HG03442 (cell line): ENCODE results near the gene SLC6A3.
A peak's percentile ranks its signal among the peaks of the same experiment; 100 is the strongest.

Experiments used
- ATAC-seq: cut with Tn5 transposase; IDR thresholded peaks from one replicate; pipeline ENCODE4 v1.9.1; 2021; ENCODE audit warnings: mild to moderate bottlenecking, moderate library complexity; ENCODE audit not compliant: unreplicated experiment

SLC6A3 gene

GRCh38 chr5:1445313-1445688 is at the start of gene SLC6A3:
SLC6A3 (minus strand) TSS chr5:1445440; CDS start chr5:1443197, 2,243 bp downstream.
- no peak for ATAC-seq

DNA sequence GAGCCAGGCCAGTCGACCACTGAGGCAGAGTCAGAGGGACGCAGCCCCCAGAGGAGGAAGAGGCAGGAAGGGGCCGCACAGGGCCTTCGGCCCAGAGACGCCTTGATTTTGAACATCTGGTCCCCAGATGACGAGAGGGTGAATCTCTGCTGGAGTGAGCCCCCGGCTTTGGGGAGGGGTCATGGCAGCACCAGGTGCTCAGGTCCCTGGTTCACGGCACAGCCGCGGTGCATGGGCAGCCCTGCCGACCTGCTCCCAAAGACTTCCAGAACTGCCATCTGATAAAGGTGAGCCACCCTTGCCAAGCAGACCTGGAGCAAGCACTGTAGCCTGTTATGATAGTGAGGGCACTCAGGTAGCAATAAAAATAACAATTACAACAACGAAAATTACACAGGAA is 48.7 kb upstream of the SLC6A3 start:
- ATAC-seq = no peak

- ATAC-seq = no peak
Observed at GRCh38 chr5:1493413-1493812, 48.2 kb upstream of the SLC6A3 start.

DNA sequence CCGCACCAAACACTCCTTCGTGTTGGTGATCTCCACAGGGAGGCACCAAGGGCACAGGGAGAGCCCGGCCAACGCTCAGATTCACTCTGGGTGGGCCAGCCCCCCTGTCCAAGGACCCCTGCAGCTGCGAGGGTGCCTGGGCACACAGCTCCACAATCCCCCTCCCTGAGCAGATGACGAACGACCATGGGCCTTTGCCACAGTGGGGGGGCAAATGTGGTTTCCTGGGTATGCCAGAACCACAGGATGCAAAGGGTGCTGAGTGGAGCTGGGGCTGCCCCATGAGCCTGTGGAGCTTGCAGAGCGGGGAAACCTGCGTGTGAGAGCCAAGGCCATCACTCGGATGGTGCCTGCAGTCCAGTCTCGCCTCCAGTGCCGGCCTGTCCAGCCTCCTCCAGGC is 47.5 kb upstream of the SLC6A3 start:
- no peak for ATAC-seq

DNA sequence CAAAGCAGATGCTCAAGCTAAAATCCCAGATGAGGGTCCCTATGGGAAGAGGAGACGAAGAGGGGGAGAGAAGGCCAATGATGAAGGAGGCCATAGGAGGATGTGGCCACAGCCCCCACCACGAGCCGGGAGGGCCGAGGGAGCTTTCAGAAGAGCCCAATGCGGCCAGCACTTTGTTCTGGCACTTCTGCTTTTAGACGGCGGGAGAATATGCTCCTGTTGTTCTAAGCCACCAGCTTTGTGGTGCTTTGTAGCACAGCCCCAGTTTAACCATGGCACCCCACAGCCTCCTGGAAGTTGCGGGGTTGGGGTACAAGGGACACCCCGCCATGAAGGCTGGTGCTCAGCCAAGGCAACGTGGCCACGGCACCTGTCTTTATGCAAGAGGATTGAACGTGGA is 45.1 kb upstream of the SLC6A3 start:
- ATAC-seq = no peak

DNA sequence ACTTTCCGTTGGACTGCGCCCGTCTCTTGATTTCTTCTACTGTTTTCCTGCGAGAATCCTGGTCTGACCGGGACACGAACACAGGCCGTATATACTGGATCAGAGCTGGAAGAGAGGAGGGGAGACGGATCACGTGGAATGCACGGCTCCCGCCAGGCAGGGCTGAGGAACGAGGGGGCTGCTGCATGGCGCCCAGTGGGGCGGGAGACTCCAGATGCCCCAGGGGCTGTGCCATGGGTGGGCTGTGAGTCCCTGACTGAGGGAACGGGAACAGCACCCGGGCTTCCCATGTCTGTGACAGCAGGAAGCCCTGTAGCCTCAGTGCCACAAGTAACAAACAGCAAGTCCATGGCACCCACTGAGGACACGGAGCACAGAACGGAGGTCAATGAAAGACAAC is 44.5 kb upstream of the SLC6A3 start:
- ATAC-seq = no peak

GRCh38 chr5:1488882-1489680 is 43.8 kb upstream of the SLC6A3 start:
- peak; percentile 37 for ATAC-seq

- ATAC-seq = no peak
Observed at GRCh38 chr5:1487079-1487764, 42.0 kb upstream of the SLC6A3 start.

GRCh38 chr5:1486271-1486670 is 41.0 kb upstream of the SLC6A3 start:
- ATAC-seq = no peak

GRCh38 chr5:1485579-1486118 is 40.4 kb upstream of the SLC6A3 start:
- no peak for ATAC-seq

- peak; percentile 53 for ATAC-seq
Observed at GRCh38 chr5:1484730-1485578, 39.7 kb upstream of the SLC6A3 start.

DNA sequence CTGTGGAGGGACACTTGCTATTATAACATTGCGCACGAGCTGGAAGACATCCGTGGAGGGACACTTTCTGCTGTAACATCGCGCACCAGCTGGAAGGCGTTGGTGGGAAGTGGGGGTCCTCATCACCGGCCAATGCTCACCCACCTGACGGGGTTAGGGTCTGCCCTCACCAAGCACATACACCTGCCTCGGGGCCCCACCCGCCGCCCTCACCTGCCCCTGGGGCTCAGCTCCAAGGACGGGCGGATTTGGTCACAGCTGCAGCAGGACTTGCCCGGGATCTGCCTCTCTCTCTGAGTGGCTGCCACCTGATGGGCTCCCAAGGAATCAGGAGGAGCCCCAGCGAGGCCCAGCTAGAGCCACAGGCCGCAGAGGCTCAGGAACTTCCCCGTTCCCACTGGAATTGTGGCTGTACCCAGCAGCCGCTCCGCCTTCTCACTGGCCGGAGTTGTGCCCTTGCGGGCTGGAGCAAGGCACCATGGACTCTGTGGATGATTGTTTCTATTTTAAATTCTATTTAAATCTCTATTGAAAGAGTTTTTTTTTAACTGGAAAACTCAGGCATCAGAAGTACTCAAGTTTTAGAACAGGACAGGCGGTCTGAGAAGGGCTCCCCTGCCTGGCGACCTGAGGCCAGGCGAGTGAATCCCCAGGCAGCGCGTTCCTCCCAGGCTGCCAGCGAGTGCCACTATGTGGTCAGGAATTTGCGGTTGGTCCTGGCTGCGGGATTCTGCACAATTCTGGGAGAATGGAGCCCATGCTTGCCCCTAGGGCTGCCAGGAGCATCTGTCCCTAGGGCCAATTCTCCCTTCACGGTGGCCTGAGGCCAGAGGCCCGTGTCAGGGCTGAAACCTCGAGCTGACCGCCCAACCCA is 38.9 kb upstream of the SLC6A3 start:
- no peak for ATAC-seq

- ATAC-seq = no peak
Observed at GRCh38 chr5:1483064-1483463, 37.8 kb upstream of the SLC6A3 start.

DNA sequence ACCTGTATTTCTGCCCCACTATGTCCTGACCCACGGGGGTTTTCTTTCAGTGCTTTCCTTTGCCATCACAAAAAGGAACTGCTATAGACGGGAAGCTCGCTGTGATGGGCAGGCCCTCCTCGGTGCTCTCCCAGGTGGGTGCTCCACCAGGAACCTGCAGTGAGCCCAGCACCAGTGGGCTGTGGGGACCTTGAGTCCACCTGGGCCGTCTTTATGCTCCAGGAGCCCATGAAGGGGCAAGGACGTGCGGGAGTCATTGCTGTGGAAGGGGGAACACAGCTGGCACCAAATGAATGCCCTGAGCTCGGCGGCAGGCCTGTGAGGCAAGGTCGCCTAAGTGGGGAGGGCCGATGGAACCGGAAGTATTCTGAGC is 36.7 kb upstream of the SLC6A3 start:
- no peak for ATAC-seq

- no peak for ATAC-seq
Observed at GRCh38 chr5:1481266-1481958, 36.2 kb upstream of the SLC6A3 start.

DNA sequence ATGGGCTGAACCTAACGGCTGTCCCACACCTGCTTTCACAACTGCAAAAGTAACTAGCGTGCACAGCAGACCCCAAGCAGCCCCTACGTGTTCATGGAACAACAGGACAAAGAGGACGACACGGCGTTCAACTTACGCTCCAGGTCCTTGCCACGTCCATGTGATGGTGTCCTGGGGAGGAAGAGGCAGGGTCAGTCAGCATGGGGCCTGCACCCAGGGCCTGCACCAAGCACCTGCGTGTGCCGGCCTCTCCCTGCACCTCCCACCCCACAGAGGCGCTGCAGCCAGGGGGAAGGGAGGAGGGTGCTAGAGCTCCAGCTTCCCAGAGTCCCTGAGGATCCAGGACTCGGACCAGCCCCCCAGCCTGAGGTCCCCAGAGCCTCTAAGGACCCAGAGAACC is 35.6 kb upstream of the SLC6A3 start:
- no peak for ATAC-seq

GRCh38 chr5:1480217-1480616 is 35.0 kb upstream of the SLC6A3 start:
- no peak for ATAC-seq

DNA sequence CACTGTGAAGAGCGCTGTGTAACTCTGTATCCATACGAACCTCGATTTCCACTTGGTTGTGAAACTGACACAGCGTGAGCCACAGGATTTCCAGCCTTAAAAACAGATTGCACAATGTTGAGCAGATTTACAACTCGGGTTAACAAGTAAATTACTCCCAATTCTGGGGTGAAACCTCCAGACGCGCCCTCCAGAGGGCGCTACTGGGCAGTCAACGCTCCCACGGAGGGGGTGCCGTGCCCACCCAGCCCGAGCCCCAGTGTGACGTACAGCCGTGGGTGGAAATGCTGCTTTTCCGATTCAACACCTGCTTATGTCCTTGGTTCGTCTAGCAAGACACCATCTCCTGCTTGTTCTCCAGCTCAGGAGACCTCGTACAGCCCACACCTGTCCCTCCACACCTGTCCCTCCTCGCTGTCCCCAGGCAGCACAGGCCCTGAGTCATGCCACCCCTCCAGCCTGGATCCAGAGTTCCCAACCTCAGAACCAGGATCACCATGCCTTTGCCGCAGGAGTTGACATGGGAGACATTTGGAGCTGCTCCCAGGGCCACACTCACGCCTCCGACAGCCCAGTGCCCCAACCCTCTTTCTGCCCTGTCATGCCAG is 34.4 kb upstream of the SLC6A3 start:
- no peak for ATAC-seq

- ATAC-seq = no peak
Observed at GRCh38 chr5:1479066-1479465, 33.8 kb upstream of the SLC6A3 start.
